ENCODE results near the gene ATP1A2.

GRCh38 chr1:160066829-160067745 is 48.5 kb upstream of the ATP1A2 start:
- TF ChIP-seq, protein P1, sequence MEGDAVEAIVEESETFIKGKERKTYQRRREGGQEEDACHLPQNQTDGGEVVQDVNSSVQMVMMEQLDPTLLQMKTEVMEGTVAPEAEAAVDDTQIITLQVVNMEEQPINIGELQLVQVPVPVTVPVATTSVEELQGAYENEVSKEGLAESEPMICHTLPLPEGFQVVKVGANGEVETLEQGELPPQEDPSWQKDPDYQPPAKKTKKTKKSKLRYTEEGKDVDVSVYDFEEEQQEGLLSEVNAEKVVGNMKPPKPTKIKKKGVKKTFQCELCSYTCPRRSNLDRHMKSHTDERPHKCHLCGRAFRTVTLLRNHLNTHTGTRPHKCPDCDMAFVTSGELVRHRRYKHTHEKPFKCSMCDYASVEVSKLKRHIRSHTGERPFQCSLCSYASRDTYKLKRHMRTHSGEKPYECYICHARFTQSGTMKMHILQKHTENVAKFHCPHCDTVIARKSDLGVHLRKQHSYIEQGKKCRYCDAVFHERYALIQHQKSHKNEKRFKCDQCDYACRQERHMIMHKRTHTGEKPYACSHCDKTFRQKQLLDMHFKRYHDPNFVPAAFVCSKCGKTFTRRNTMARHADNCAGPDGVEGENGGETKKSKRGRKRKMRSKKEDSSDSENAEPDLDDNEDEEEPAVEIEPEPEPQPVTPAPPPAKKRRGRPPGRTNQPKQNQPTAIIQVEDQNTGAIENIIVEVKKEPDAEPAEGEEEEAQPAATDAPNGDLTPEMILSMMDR (IDR thresholded peaks at IDR 0.05), result no peak
- TF ChIP-seq EZH2 (IDR thresholded peaks at IDR 0.05; ENCODE audit: borderline replicate concordance, insufficient read depth, low read depth, low read length, poor library complexity, severe bottlenecking), result no peak
